Hepatocyte (in vitro differentiated cells): Measurements from ENCODE around the gene PPID.

Experiments
- EZH2 ChIP-seq: fragments of 200-600 bp; sonication (generic); IDR thresholded peaks from 2 replicates; pipeline ENCODE4 v1.6.1; 2016; ENCODE audit warnings: antibody characterized with exemption, mild to moderate bottlenecking, borderline replicate concordance
- TF ChIP-seq, protein P1 (sequence below): fragments of 200-600 bp; sonication (generic); IDR thresholded peaks from 2 replicates; pipeline ENCODE4 v1.5.1; 2016; ENCODE audit warnings: antibody characterized with exemption, mild to moderate bottlenecking; ENCODE audit not compliant: poor library complexity

DNA sequence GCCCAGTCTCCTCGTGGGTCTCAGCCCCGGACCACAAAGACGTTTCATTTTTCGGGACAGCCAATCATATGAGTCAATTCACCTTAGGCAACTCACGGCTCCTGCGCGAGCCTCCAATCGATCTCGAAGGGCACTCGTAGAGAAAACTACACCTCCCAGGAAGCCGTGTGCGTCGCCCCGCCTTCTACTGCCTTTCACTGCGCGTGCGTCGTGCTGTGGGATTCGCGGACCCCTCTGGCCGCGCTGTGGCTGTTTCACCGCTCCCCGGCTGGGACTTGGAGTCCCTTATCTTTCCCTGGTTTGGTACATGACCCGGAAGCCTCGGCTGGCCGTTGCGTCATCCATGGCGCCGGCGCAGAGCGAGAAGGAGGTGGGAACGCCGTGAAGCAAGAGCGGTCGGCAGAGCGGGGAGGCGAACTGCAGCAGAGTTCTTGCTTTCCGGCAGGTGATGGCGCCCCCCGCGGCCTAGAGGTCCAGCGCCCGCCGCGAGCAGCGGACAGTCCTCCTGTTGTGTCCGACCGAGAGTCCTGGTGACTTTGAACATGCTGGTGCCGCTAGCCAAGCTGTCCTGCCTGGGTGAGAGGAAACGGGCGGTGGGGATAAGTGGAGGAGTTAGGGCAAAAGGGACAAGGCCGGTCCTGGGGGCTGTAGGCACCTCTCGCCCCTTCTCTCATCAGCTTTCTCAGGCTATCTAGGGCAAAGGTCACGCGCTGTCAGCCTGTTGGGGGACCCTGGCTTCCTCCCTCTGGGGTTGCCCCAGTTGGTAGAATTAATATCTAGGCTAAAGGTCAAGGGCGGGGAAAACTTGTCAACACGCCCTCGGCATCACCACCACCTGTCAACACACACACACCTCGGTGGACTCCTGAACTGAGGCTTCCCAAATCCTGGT is 51.0 kb downstream of the PPID start, which contains the start of gene ETFDH:
- TF ChIP-seq, protein P1, sequence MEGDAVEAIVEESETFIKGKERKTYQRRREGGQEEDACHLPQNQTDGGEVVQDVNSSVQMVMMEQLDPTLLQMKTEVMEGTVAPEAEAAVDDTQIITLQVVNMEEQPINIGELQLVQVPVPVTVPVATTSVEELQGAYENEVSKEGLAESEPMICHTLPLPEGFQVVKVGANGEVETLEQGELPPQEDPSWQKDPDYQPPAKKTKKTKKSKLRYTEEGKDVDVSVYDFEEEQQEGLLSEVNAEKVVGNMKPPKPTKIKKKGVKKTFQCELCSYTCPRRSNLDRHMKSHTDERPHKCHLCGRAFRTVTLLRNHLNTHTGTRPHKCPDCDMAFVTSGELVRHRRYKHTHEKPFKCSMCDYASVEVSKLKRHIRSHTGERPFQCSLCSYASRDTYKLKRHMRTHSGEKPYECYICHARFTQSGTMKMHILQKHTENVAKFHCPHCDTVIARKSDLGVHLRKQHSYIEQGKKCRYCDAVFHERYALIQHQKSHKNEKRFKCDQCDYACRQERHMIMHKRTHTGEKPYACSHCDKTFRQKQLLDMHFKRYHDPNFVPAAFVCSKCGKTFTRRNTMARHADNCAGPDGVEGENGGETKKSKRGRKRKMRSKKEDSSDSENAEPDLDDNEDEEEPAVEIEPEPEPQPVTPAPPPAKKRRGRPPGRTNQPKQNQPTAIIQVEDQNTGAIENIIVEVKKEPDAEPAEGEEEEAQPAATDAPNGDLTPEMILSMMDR = peak; percentile 68
- no peak for TF ChIP-seq EZH2
